Measurements from ENCODE around the gene WDR18. TPM values are rescaled to one million over a fixed set of nuclear protein-coding genes. Genes with fewer than 3 reads are reported as not detected.

WDR18 gene
- total and polyA plus RNA-seq, 2 of the 8 experiments (the other 6 are each of a cell fraction or from before 2014, with no cell fraction given) = 87.7 to 177 TPM

DNA sequence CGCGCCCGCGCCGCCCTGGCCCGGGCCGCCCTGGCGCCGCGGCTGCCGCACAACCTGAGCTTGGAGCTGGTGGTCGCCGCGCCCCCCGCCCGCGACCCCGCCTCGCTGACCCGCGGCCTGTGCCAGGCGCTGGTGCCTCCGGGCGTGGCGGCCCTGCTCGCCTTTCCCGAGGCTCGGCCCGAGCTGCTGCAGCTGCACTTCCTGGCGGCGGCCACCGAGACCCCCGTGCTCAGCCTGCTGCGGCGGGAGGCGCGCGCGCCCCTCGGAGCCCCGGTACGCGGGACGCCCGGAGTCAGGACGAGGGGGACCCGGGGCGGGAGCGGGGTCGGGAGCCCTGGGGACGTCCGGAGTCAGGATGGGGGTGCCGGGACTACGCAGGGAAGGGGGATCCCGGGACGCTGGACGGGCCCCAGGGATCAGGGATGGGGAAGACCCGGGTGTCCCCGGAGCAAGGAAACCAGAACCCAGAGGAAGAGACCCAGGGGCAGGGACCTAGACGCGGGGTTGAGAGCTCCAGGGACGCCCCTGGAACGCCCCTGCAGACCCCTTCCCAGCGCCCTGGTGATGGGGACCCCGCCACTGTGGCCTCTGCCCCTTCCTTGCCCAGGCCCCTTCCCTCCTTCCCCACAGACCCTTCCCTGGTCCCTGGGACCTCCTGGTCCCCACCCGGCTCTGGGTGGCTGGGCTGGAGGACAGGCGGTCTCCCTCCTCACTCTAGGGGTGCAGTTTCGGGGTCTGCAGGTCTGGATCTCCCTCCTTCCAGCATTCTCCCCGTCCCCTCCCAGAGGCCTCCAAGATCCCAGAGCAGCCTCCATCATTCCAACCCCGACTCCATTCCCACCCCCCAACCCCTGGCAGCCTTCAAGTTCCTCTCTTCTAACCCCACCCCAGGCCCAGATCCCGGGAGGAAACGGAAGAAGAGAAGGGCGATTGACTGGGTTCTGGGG lies 16.7 kb downstream of the WDR18 start:
- peaks cover 4% of the 10 kb centered on the region; the same call in 1 of the 2 replicates for H3K23me2 ChIP-seq (ENCODE audit: low read depth, low read length)
- H2BK120ac ChIP-seq (replicated peaks; ENCODE audit: low read depth, low read length) = no peak overlapping the region
- peak overlapping the region in 3 of 4 experiments; percentile 9 to 67 (median 26); a peak in 5 of 8 replicates for H3K4me3 ChIP-seq (ENCODE audit: extremely low read depth in 1 of 4, insufficient read depth in 2 of 4, low read depth in 3 of 4, low read length in 4 of 4)
- FAIRE-seq = no peak
- no peak overlapping the region for H3K18ac ChIP-seq (ENCODE audit: extremely low read depth, low read length)
- TF ChIP-seq SP2 (IDR thresholded peaks at IDR 0.05; ENCODE audit: low read length) (no peak), SUZ12 (IDR thresholded peaks at IDR 0.05; ENCODE audit: low read length) (peak; percentile 51; the same call in 1 of the 2 replicates), GABPA (IDR thresholded peaks at IDR 0.05; ENCODE audit: borderline replicate concordance, insufficient read depth, low read length) (0 out of 2 replicates have a peak, but pooled peaks have one; percentile 16), RNF2 (IDR thresholded peaks at IDR 0.05; ENCODE audit: borderline replicate concordance, low read depth, low read length, missing control alignments, poor library complexity, severe bottlenecking) (peak; percentile 2)
- TF ChIP-seq, protein P1, sequence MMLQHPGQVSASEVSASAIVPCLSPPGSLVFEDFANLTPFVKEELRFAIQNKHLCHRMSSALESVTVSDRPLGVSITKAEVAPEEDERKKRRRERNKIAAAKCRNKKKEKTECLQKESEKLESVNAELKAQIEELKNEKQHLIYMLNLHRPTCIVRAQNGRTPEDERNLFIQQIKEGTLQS (IDR thresholded peaks at IDR 0.05; ENCODE audit: insufficient read depth, low read depth, low read length) = no peak
- H3K4me2 ChIP-seq (ENCODE audit: insufficient read depth in 1 of 2, low read depth in 2 of 2, low read length in 2 of 2) = peak overlapping the region; percentile 53 to 72; a peak in 3 of 4 replicates
- no peak for DNase-seq (ENCODE audit: low read depth in 1 of 2, low spot score in 2 of 2)
- H3K9me3 ChIP-seq (ENCODE audit: insufficient read depth in 2 of 2, low read depth in 1 of 2, low read length in 1 of 2) = no peaks in the 10 kb centered on the region
- H3K4ac ChIP-seq (replicated peaks; ENCODE audit: insufficient read length, low read depth, low read length) = no peak overlapping the region
- WGBS, 2 experiments (ENCODE audit: extremely low coverage in 1 of 2, insufficient coverage in 1 of 2, insufficient read length in 1 of 2, insufficient replicate concordance in 2 of 2, low coverage in 1 of 2, low lambda C conversion rate in 2 of 2, missing lambda C conversion rate in 1 of 2) = 5% methylated on average over 37 of the region's 73 CpGs; no CpG with 5 or more reads in 1 of the 2 experiments
- no peak overlapping the region for H3K14ac ChIP-seq (ENCODE audit: insufficient read length)
- H4K20me1 ChIP-seq (replicated peaks in 1 of 2; ENCODE audit: control insufficient read depth in 1 of 2, insufficient read depth in 2 of 2, low read length in 2 of 2) = peaks cover 0 to 3% of the 10 kb centered on the region in 2 experiments
- ChIA-PET POLR2A (ENCODE audit: partially characterized antibody) (interaction anchor here (1.1 kb wide), 2 partner anchors 38 to 88 kb away, joined by 3 read pairs; no protein-coding TSS in a partner anchor), CTCF (ENCODE audit: partially characterized antibody) (interaction anchor here (0.7 to 1.3 kb wide), 8 partner anchors 22 to 401 kb away, joined by 3 to 4 read pairs (median 3); partner anchors contain the start of gene ARHGAP45)
- no peak overlapping the region for H2BK15ac ChIP-seq (ENCODE audit: low read length)
- peak overlapping the region; percentile 85; the same call in 1 of the 2 replicates for H4K8ac ChIP-seq (ENCODE audit: extremely low read depth, insufficient read depth, low read length)
- H3K4me1 ChIP-seq (replicated peaks in 1 of 4; ENCODE audit: control insufficient read depth in 3 of 4, insufficient read depth in 4 of 4, low read length in 3 of 4) = peaks cover 0 to 8% (median 5%) of the 10 kb centered on the region in 4 experiments; a peak in 3 of 7 replicates
- H4K91ac ChIP-seq (replicated peaks; ENCODE audit: insufficient read length, low read length) = no peak overlapping the region
- H2BK20ac ChIP-seq (ENCODE audit: low read length) = no peak overlapping the region
- no peak overlapping the region for H2AK5ac ChIP-seq (ENCODE audit: low read depth, low read length)
- no peaks in the 10 kb centered on the region for H3K36me3 ChIP-seq (ENCODE audit: control insufficient read depth in 2 of 4, insufficient read depth in 4 of 4, low read length in 3 of 4)
- H3K9ac ChIP-seq (replicated peaks in 1 of 4; ENCODE audit: extremely low read depth in 1 of 4, low read depth in 3 of 4, low read length in 3 of 4) = no peak overlapping the region
- H3K27ac ChIP-seq (ENCODE audit: low read depth, low read length) = no peak overlapping the region
- no peak overlapping the region for H2BK5ac ChIP-seq (ENCODE audit: low read depth, low read length)
- H3K23ac ChIP-seq (ENCODE audit: insufficient read length) = no peak overlapping the region
- H3K79me1 ChIP-seq (ENCODE audit: low read depth, low read length) = no peaks in the 10 kb centered on the region
- H4K5ac ChIP-seq (ENCODE audit: insufficient read length, low read depth, low read length) = no peak overlapping the region
- peaks cover 6 to 33% (median 19%) of the 10 kb centered on the region in 4 experiments for H3K27me3 ChIP-seq (replicated peaks in 1 of 4; ENCODE audit: control insufficient read depth in 3 of 4, extremely low read depth in 1 of 4, insufficient read depth in 3 of 4, low read length in 3 of 4)
- H3K79me2 ChIP-seq (ENCODE audit: control insufficient read depth in 1 of 2, insufficient read depth in 2 of 2, low read length in 2 of 2) = no peaks in the 10 kb centered on the region
- no peak overlapping the region for H2AFZ ChIP-seq (ENCODE audit: low read length)
- no peak overlapping the region for H3K56ac ChIP-seq (replicated peaks; ENCODE audit: insufficient read length, low read depth, low read length)
- H2BK12ac ChIP-seq (ENCODE audit: low read depth, low read length) = no peak overlapping the region

Measured in H1 (cell line).